HepG2 (cell line): ENCODE results near the gene ESM1. TPM values are rescaled to one million over a fixed set of nuclear protein-coding genes. Genes with fewer than 3 reads are reported as not detected.

ENCODE experiments used
- ATAC-seq: fragments of 200-7000 bp; cut with Tn5 transposase; 3 replicates; pipeline ENCODE4 v1.9.1; 2020; ENCODE audit warnings: mild to moderate bottlenecking, moderate library complexity
- BruUV-seq: library from RNA; stranded (reverse); fragments of 400-500 nt; replicated peaks from 2 replicates; lab custom pipeline; 2021; lab: Mats Ljungman, UMichigan
- CTCF ChIA-PET: fragments of 300-600 bp; formaldehyde crosslinking; extraction: SDS; loops from one replicate; lab custom pipeline; 2021; ENCODE audit warnings: low total read pairs, inconsistent platforms, low intra/inter-chr PET ratio; lab: Yijun Ruan, JAX
- POLR2A ChIA-PET: fragments of 350-600 bp; sonication (Branson Sonifier 250); formaldehyde crosslinking; loops from one replicate; lab custom pipeline; 2020; ENCODE audit warnings: antibody characterized with exemption, inconsistent platforms; lab: Yijun Ruan, JAX
- DNase-seq: peaks from one replicate; pipeline ENCODE4 v3.0.0-alpha.2; 2015; ENCODE audit warnings: low spot score
- FAIRE-seq: peaks from 3 replicates; lab custom pipeline; 2011; peaks lifted over from hg19 to GRCh38; lab: Jason Lieb, UNC
- H2AFZ ChIP-seq: one replicate; pipeline ENCODE4 v1.6.1; 2011; ENCODE audit warnings: low read length, inconsistent platforms
- H3K27ac ChIP-seq: fragments of 300-600 bp; 3 replicates; pipeline ENCODE4 v1.8.0; 2011; ENCODE audit warnings: mixed run types, mild to moderate bottlenecking, mixed read lengths, low read length, inconsistent platforms; ENCODE audit not compliant: insufficient read depth; ENCODE audit errors: extremely low read length
- H3K27me3 ChIP-seq, 2 experiments: fragments of 200-600 bp in 1 of 2; 2 replicates in 1 of 2; 3 replicates in 1 of 2; pipeline versions ENCODE4 v1.6.0 to v1.8.0; 2011; ENCODE audit warnings: low read length in 2 of 2, mild to moderate bottlenecking in 2 of 2, moderate library complexity in 2 of 2, inconsistent platforms in 1 of 2; ENCODE audit not compliant: insufficient read depth in 2 of 2, control insufficient read depth in 1 of 2
- H3K36me3 ChIP-seq, 2 experiments: fragments of 200-600 bp in 1 of 2; replicated peaks in 1 of 2; 2 replicates in 1 of 2; 3 replicates in 1 of 2; pipeline versions ENCODE4 v1.5.1 to v1.8.0; 2011; ENCODE audit warnings: low read length in 2 of 2, inconsistent platforms in 1 of 2; ENCODE audit not compliant: insufficient read depth in 2 of 2, control insufficient read depth in 1 of 2
- H3K4me1 ChIP-seq: 2 replicates; pipeline ENCODE4 v1.5.1; 2012; ENCODE audit warnings: low read length, inconsistent platforms; ENCODE audit not compliant: insufficient read depth
- H3K4me2 ChIP-seq: 2 replicates; pipeline ENCODE4 v1.6.0; 2011; ENCODE audit warnings: low read depth, low read length, inconsistent platforms
- H3K4me3 ChIP-seq, 3 experiments: fragments of 200-600 bp in 1 of 3; sonication (generic), shearing (Covaris generic) in 1 of 3; replicated peaks in 1 of 3; 2 replicates each; pipeline ENCODE4 v1.5.1; 2011 to 2016; ENCODE audit warnings: low read length in 3 of 3, inconsistent platforms in 2 of 3, low read depth in 2 of 3, mild to moderate bottlenecking in 2 of 3, control low read depth in 1 of 3, mixed read lengths in 1 of 3; ENCODE audit not compliant: insufficient read depth in 1 of 3
- H3K79me2 ChIP-seq: one replicate; pipeline ENCODE4 v1.6.1; 2011; ENCODE audit warnings: low read length, inconsistent platforms; ENCODE audit not compliant: insufficient read depth
- H3K9ac ChIP-seq: 2 replicates; pipeline ENCODE4 v1.6.0; 2011; ENCODE audit warnings: mild to moderate bottlenecking, low read depth, low read length, inconsistent platforms; ENCODE audit not compliant: insufficient read depth
- H3K9me3 ChIP-seq: 2 replicates; pipeline ENCODE4 v1.5.1; 2012; ENCODE audit warnings: mild to moderate bottlenecking, low read length
- H4K20me1 ChIP-seq: 2 replicates; pipeline ENCODE4 v1.6.0; 2011; ENCODE audit warnings: inconsistent platforms, mild to moderate bottlenecking, low read length, moderate library complexity; ENCODE audit not compliant: insufficient read depth
- AGO2 ChIP-seq: fragments of 200-400 bp; formaldehyde crosslinking; optimal IDR thresholded peaks from 2 replicates; pipeline ENCODE3; 2017; ENCODE audit warnings: mild to moderate bottlenecking, low read depth, low read length, moderate library complexity
- CBX1 ChIP-seq: IDR thresholded peaks from one replicate; pipeline ENCODE4 v1.6.1; 2016; ENCODE audit warnings: antibody characterized with exemption, low read depth
- GLI4 ChIP-seq: sonication (generic); formaldehyde crosslinking; IDR thresholded peaks from 2 replicates; pipeline ENCODE4 v1.5.1; 2020; ENCODE audit warnings: missing genetic modification reagents, mild to moderate bottlenecking, moderate library complexity, borderline replicate concordance
- SP1 ChIP-seq, 2 experiments: fragments of 450-650 bp in 1 of 2; sonication (generic) in 1 of 2; formaldehyde crosslinking in 1 of 2; IDR thresholded peaks; 2 replicates each; pipeline versions ENCODE4 v1.4.0 to v1.6.1; 2016 to 2020; ENCODE audit warnings: missing genetic modification reagents in 1 of 2
- TBP ChIP-seq: sonication (generic); formaldehyde crosslinking; IDR thresholded peaks from 2 replicates; pipeline ENCODE4 v1.5.0; 2020; ENCODE audit warnings: missing genetic modification reagents
- ZC3H4 ChIP-seq: sonication (generic); formaldehyde crosslinking; IDR thresholded peaks from 2 replicates; pipeline ENCODE4 v1.4.0; 2020; ENCODE audit warnings: missing genetic modification reagents, borderline replicate concordance
- ZNF264 ChIP-seq: sonication (generic); formaldehyde crosslinking; IDR thresholded peaks from 2 replicates; pipeline ENCODE4 v1.4.0; 2020; ENCODE audit warnings: missing genetic modification reagents
- WGBS: methylation state at CpG from one replicate; pipeline ENCODE4 v1.1.6; 2017; ENCODE audit warnings: low lambda C conversion rate; 5-methylcytosine and 5-hydroxymethylcytosine counted together
- in situ Hi-C: cut with HindIII; loops from 2 replicates; pipeline ENCODE4 v1.10.0; 2017; ENCODE audit warnings: low pct_unique_long_range_greater_than_20kb; ENCODE audit not compliant: extremely low pct_ligation_motif_present
- intact Hi-C: fragments of 100-400 bp; cut with micrococcal nuclease; formaldehyde crosslinking; loops from one replicate; pipeline ENCODE4 v1.10.0; 2022; ENCODE audit not compliant: unreplicated experiment
- polyA plus RNA-seq, 8 experiments: library from polyadenylated mRNA; depleted of rRNA in 3 of 8; stranded (reverse) in 7 of 8; unstranded in 1 of 8; fragments of >200 nt; fragmentation: Illumina TruSeq in 4 of 8; extraction: Trizol in 4 of 8; gene quantifications; 2 replicates each; pipeline versions ENCODE4 v1.2.1 to v1.2.3, GENCODE V29; 2011 to 2016; ENCODE audit warnings: low read depth in 4 of 8, missing spikeins in 1 of 8, mixed read lengths in 1 of 8; ENCODE audit not compliant: insufficient read depth in 1 of 8
- total RNA-seq, 5 experiments: library from RNA; depleted of rRNA; stranded (reverse); fragments of >200 nt; fragmentation: Illumina TruSeq; extraction: Trizol; gene quantifications; 2 replicates each; pipeline ENCODE4 v1.2.3, GENCODE V29; 2016; ENCODE audit warnings: low read depth in 1 of 5
- TF ChIP-seq, protein P1 (sequence below): sonication (generic); formaldehyde crosslinking; IDR thresholded peaks from 2 replicates; pipeline ENCODE4 v1.8.1; 2023; ENCODE audit warnings: mild to moderate bottlenecking, missing genetic modification reagents
- TF ChIP-seq, protein P2 (sequence below): sonication (generic); formaldehyde crosslinking; IDR thresholded peaks from 2 replicates; pipeline ENCODE4 v1.4.0; 2020; ENCODE audit warnings: missing genetic modification reagents, borderline replicate concordance
- TF ChIP-seq, protein P3 (sequence below): sonication (generic); formaldehyde crosslinking; IDR thresholded peaks from 2 replicates; pipeline ENCODE4 v1.9.0; 2021; ENCODE audit warnings: missing genetic modification reagents, borderline replicate concordance
- TF ChIP-seq, protein P4 (sequence below): IDR thresholded peaks from 2 replicates; pipeline ENCODE4 v1.6.1; 2016; ENCODE audit warnings: missing genetic modification reagents, missing compliant biosample characterization
- TF ChIP-seq, protein P5 (sequence below): sonication (generic); formaldehyde crosslinking; IDR thresholded peaks from 2 replicates; pipeline ENCODE4 v1.4.0; 2020; ENCODE audit warnings: missing genetic modification reagents
- TF ChIP-seq, protein P6 (sequence below): sonication (generic); formaldehyde crosslinking; IDR thresholded peaks from 2 replicates; pipeline ENCODE4 v1.5.0; 2020; ENCODE audit warnings: missing genetic modification reagents

ESM1 gene
- total and polyA plus RNA-seq, 2 of the 13 experiments (the other 11 are each of a cell fraction or from before 2014, with no cell fraction given): not detected

DNA sequence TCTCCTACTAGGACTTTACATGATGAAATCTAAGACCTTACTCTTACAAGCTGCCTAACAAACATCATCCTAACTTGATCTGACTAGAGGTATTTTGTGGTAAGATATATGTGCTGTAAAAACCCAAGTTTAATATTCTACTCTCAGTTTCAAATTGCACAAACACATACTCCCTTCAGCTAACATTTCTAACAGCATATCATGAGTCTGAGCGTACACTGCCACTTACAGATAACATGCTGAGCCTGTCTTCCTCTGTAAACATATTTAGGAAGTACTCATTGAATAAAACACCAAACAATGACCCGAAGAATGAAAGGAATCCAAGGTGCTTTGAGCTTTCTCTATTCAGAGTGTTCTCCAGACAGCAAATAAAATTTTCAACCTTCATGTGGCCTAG lies 7.9 kb upstream of the ESM1 start (continued):
- TF ChIP-seq, protein P1, sequence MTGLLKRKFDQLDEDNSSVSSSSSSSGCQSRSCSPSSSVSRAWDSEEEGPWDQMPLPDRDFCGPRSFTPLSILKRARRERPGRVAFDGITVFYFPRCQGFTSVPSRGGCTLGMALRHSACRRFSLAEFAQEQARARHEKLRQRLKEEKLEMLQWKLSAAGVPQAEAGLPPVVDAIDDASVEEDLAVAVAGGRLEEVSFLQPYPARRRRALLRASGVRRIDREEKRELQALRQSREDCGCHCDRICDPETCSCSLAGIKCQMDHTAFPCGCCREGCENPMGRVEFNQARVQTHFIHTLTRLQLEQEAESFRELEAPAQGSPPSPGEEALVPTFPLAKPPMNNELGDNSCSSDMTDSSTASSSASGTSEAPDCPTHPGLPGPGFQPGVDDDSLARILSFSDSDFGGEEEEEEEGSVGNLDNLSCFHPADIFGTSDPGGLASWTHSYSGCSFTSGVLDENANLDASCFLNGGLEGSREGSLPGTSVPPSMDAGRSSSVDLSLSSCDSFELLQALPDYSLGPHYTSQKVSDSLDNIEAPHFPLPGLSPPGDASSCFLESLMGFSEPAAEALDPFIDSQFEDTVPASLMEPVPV (CRISPR knock-in tag): no peak
- TF ChIP-seq, protein P2, sequence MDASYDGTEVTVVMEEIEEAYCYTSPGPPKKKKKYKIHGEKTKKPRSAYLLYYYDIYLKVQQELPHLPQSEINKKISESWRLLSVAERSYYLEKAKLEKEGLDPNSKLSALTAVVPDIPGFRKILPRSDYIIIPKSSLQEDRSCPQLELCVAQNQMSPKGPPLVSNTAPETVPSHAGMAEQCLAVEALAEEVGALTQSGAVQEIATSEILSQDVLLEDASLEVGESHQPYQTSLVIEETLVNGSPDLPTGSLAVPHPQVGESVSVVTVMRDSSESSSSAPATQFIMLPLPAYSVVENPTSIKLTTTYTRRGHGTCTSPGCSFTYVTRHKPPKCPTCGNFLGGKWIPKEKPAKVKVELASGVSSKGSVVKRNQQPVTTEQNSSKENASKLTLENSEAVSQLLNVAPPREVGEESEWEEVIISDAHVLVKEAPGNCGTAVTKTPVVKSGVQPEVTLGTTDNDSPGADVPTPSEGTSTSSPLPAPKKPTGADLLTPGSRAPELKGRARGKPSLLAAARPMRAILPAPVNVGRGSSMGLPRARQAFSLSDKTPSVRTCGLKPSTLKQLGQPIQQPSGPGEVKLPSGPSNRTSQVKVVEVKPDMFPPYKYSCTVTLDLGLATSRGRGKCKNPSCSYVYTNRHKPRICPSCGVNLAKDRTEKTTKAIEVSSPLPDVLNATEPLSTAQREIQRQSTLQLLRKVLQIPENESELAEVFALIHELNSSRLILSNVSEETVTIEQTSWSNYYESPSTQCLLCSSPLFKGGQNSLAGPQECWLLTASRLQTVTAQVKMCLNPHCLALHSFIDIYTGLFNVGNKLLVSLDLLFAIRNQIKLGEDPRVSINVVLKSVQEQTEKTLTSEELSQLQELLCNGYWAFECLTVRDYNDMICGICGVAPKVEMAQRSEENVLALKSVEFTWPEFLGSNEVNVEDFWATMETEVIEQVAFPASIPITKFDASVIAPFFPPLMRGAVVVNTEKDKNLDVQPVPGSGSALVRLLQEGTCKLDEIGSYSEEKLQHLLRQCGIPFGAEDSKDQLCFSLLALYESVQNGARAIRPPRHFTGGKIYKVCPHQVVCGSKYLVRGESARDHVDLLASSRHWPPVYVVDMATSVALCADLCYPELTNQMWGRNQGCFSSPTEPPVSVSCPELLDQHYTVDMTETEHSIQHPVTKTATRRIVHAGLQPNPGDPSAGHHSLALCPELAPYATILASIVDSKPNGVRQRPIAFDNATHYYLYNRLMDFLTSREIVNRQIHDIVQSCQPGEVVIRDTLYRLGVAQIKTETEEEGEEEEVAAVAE (CRISPR knock-in tag): no peak
- TF ChIP-seq, protein P3, sequence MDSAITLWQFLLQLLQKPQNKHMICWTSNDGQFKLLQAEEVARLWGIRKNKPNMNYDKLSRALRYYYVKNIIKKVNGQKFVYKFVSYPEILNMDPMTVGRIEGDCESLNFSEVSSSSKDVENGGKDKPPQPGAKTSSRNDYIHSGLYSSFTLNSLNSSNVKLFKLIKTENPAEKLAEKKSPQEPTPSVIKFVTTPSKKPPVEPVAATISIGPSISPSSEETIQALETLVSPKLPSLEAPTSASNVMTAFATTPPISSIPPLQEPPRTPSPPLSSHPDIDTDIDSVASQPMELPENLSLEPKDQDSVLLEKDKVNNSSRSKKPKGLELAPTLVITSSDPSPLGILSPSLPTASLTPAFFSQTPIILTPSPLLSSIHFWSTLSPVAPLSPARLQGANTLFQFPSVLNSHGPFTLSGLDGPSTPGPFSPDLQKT (CRISPR knock-in tag): no peak
- TF ChIP-seq ZC3H4 (CRISPR knock-in tag): no peak
- no peak for TF ChIP-seq ZNF264

DNA sequence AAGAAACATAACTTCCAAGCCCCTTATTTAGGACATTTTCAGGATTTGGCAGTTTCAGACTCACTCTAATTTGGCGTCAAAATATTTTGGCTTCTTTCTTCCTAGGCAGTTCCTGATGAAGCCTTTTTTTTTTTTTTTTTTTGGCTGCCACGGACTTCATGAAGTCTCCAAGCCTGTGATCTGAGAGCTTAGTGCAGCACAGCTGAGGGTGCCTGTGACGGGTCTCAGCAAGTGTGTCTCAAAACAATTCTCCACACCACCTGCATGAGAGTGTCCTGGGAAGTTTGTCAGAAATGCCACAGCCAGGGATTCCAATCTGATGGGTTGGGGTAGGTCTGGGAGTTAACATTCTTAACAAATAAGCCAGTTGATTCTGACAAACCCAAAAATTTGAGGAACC lies 6.0 kb upstream of the ESM1 start:
- Histone ChIP-seq H2AFZ (no peak overlapping the region), H3K27ac (no peak overlapping the region), H3K4me3 (no peak overlapping the region), H3K36me3 (no peaks in the 10 kb centered on the region), H3K4me1 (no peaks in the 10 kb centered on the region), H3K27me3 (peaks cover 2 to 5% of the 10 kb centered on the region in 2 experiments; a peak in 2 of 5 replicates), H3K79me2 (no peaks in the 10 kb centered on the region), H3K9ac (no peak overlapping the region), H3K9me3 (no peaks in the 10 kb centered on the region), H3K4me2 (no peak overlapping the region), H4K20me1 (no peaks in the 10 kb centered on the region)
- DNase-seq: no peak
- WGBS: 3% methylated on average over 3 of the region's 3 CpGs
- BruUV-seq: no TSS peak
- CTCF ChIA-PET: no interaction called here
- in situ Hi-C loops (no loop called here), intact Hi-C loops (no loop called here)
- ATAC-seq: no peak
- no peak for FAIRE-seq
- POLR2A ChIA-PET: no interaction called here
- TF ChIP-seq, protein P4, sequence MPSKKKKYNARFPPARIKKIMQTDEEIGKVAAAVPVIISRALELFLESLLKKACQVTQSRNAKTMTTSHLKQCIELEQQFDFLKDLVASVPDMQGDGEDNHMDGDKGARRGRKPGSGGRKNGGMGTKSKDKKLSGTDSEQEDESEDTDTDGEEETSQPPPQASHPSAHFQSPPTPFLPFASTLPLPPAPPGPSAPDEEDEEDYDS (CRISPR knock-in tag): no peak
- TF ChIP-seq, protein P5, sequence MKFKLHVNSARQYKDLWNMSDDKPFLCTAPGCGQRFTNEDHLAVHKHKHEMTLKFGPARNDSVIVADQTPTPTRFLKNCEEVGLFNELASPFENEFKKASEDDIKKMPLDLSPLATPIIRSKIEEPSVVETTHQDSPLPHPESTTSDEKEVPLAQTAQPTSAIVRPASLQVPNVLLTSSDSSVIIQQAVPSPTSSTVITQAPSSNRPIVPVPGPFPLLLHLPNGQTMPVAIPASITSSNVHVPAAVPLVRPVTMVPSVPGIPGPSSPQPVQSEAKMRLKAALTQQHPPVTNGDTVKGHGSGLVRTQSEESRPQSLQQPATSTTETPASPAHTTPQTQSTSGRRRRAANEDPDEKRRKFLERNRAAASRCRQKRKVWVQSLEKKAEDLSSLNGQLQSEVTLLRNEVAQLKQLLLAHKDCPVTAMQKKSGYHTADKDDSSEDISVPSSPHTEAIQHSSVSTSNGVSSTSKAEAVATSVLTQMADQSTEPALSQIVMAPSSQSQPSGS (CRISPR knock-in tag): no peak
- TF ChIP-seq GLI4 (CRISPR knock-in tag) (no peak), TBP (CRISPR knock-in tag) (no peak), AGO2 (no peak), SP1 (IDR thresholded peaks at IDR 0.05) (no peak), SP1 (CRISPR knock-in tag; IDR thresholded peaks at IDR 0.05) (no peak), CBX1 (no peak)
- TF ChIP-seq, protein P6, sequence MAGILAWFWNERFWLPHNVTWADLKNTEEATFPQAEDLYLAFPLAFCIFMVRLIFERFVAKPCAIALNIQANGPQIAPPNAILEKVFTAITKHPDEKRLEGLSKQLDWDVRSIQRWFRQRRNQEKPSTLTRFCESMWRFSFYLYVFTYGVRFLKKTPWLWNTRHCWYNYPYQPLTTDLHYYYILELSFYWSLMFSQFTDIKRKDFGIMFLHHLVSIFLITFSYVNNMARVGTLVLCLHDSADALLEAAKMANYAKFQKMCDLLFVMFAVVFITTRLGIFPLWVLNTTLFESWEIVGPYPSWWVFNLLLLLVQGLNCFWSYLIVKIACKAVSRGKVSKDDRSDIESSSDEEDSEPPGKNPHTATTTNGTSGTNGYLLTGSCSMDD (CRISPR knock-in tag): no peak
